OCI-LY7 (cell line): ENCODE data around the gene DEXI. TPM values are rescaled to one million over a fixed set of nuclear protein-coding genes. Genes with fewer than 3 reads are reported as not detected.

ENCODE experiments used
- BruUV-seq: library from RNA; stranded (reverse); fragments of 400-500 nt; replicated peaks from 2 replicates; lab custom pipeline; 2021; lab: Mats Ljungman, UMichigan
- CTCF ChIA-PET: fragments of 300-600 bp; sonication (Branson Sonifier 250); formaldehyde crosslinking; loops from one replicate; lab custom pipeline; 2022; ENCODE audit warnings: antibody characterized with exemption; ENCODE audit not compliant: unreplicated experiment; lab: Charles Lee
- POLR2A ChIA-PET: fragments of 300-600 bp; sonication (Branson Sonifier 250); formaldehyde crosslinking; loops from one replicate; lab custom pipeline; 2022; ENCODE audit warnings: antibody characterized with exemption; lab: Charles Lee
- DNase-seq: peaks from one replicate; pipeline ENCODE4 v3.0.0-alpha.2; 2015; ENCODE audit warnings: low spot score
- H2AFZ ChIP-seq: fragments of 200-600 bp; sonication (generic), shearing (Covaris generic); 2 replicates; pipeline ENCODE4 v1.6.1; 2014; ENCODE audit warnings: mild to moderate bottlenecking, antibody characterized with exemption, low read length, moderate library complexity
- H3K27ac ChIP-seq: fragments of 200-600 bp; sonication (generic); 2 replicates; pipeline ENCODE4 v1.5.1; 2014; ENCODE audit warnings: mixed run types, low read depth, mild to moderate bottlenecking, moderate library complexity, low read length, inconsistent platforms; ENCODE audit not compliant: poor library complexity, severe bottlenecking
- H3K36me3 ChIP-seq: fragments of 200-600 bp; sonication (generic); 2 replicates; pipeline ENCODE4 v1.6.1; 2014; ENCODE audit warnings: mild to moderate bottlenecking, antibody characterized with exemption, low read length, moderate library complexity, mixed read lengths; ENCODE audit not compliant: insufficient read depth
- H3K4me1 ChIP-seq: fragments of 200-600 bp; sonication (generic); 2 replicates; pipeline ENCODE4 v1.5.1; 2014; ENCODE audit warnings: mild to moderate bottlenecking, low read length; ENCODE audit not compliant: insufficient read depth, poor library complexity, severe bottlenecking
- H3K4me2 ChIP-seq: fragments of 200-600 bp; sonication (generic); 2 replicates; pipeline ENCODE4 v1.6.1; 2014; ENCODE audit warnings: mild to moderate bottlenecking, low read length
- H3K4me3 ChIP-seq: fragments of 200-600 bp; sonication (generic); 2 replicates; pipeline ENCODE4 v1.5.1; 2014; ENCODE audit warnings: mild to moderate bottlenecking, low read depth, low read length; ENCODE audit not compliant: poor library complexity, severe bottlenecking
- H3K79me2 ChIP-seq: fragments of 200-600 bp; sonication (generic); 2 replicates; pipeline ENCODE4 v1.6.1; 2016; ENCODE audit warnings: low read depth, mild to moderate bottlenecking, low read length, moderate library complexity, mixed read lengths; ENCODE audit not compliant: insufficient read depth
- H3K9me2 ChIP-seq: fragments of 200-600 bp; sonication (generic); 2 replicates; pipeline ENCODE4 v1.6.1; 2016; ENCODE audit warnings: mild to moderate bottlenecking, low read length, mixed read lengths; ENCODE audit not compliant: insufficient read depth
- H3K9me3 ChIP-seq: fragments of 200-600 bp; sonication (generic); 2 replicates; pipeline ENCODE4 v1.6.1; 2014; ENCODE audit warnings: mild to moderate bottlenecking, mixed run types, low read length, mixed read lengths
- H4K20me1 ChIP-seq: fragments of 200-600 bp; sonication (generic); 2 replicates; pipeline ENCODE4 v1.6.1; 2014; ENCODE audit warnings: mild to moderate bottlenecking, antibody characterized with exemption, low read length, moderate library complexity, mixed read lengths; ENCODE audit not compliant: insufficient read depth
- CTCF ChIP-seq: fragments of 200-600 bp; sonication (generic); conservative IDR thresholded peaks from 2 replicates; pipeline ENCODE4 v1.5.1; 2014; ENCODE audit warnings: mild to moderate bottlenecking, antibody characterized with exemption, low read length, moderate library complexity, mixed read lengths
- EZH2phosphoT487 ChIP-seq: fragments of 200-600 bp; sonication (generic); IDR thresholded peaks from 2 replicates; pipeline ENCODE4 v1.6.1; 2018; ENCODE audit warnings: low read depth, borderline replicate concordance, mild to moderate bottlenecking, mixed run types, antibody characterized with exemption, low read length, moderate library complexity, mixed read lengths
- intact Hi-C: fragments of 100-400 bp; cut with micrococcal nuclease; formaldehyde crosslinking; loops from one replicate; pipeline ENCODE4 v1.10.0; 2022; ENCODE audit not compliant: unreplicated experiment
- total RNA-seq, 2 experiments: library from RNA; depleted of rRNA in 1 of 2; stranded (reverse); fragments of >200 nt in 1 of 2; shearing (Covaris generic) in 1 of 2; gene quantifications; 2 replicates each; pipeline ENCODE4 v1.2.3, GENCODE V29; 2014 to 2022

Gene DEXI
- total RNA-seq, 2 experiments from 2014 or later, result 15.1 to 17.6 TPM

- ChIA-PET POLR2A (interaction anchor here (0.9 to 1.0 kb wide), 2 partner anchors 10 to 20 kb away, joined by 3 read pairs; no protein-coding TSS in a partner anchor), CTCF (no interaction called here)
- Histone ChIP-seq H3K27ac (no peak overlapping the region), H3K9me2 (no peaks in the 10 kb centered on the region), H3K4me3 (no peak overlapping the region), H4K20me1 (no peaks in the 10 kb centered on the region), H3K36me3 (peaks cover 22% of the 10 kb centered on the region; the same call in 1 of the 2 replicates), H3K4me2 (no peak overlapping the region), H3K9me3 (no peaks in the 10 kb centered on the region), H3K79me2 (no peaks in the 10 kb centered on the region), H3K4me1 (peaks cover 20% of the 10 kb centered on the region), H2AFZ (no peak overlapping the region)
- intact Hi-C loops, result loop anchor here (5.0 kb wide), 1 partner anchor 412 kb away; no protein-coding TSS in a partner anchor
- DNase-seq, result no peak
- no TSS peak for BruUV-seq
- TF ChIP-seq EZH2phosphoT487 (no peak), CTCF (no peak)
Observed at GRCh38 chr16:10934325-10935107, 7.8 kb downstream of the DEXI start.

GRCh38 chr16:10933865-10934264 is 8.4 kb downstream of the DEXI start:
- no peak overlapping the region for H2AFZ ChIP-seq
- no peaks in the 10 kb centered on the region for H4K20me1 ChIP-seq
- no peaks in the 10 kb centered on the region for H3K79me2 ChIP-seq
- POLR2A ChIA-PET, result interaction anchor here (0.9 to 1.4 kb wide), 2 partner anchors 9 to 11 kb away, joined by 3 read pairs; partner anchors contain the start of gene DEXI
- BruUV-seq, result no TSS peak
- H3K4me1 ChIP-seq, result peaks cover 15% of the 10 kb centered on the region
- no peak overlapping the region for H3K4me3 ChIP-seq
- CTCF ChIA-PET, result no interaction called here
- H3K9me2 ChIP-seq, result no peaks in the 10 kb centered on the region
- TF ChIP-seq CTCF (no peak), EZH2phosphoT487 (no peak)
- intact Hi-C loops, result no loop called here
- H3K27ac ChIP-seq, result no peak overlapping the region
- no peak for DNase-seq
- no peak overlapping the region for H3K4me2 ChIP-seq
- H3K36me3 ChIP-seq, result peaks cover 22% of the 10 kb centered on the region; the same call in 1 of the 2 replicates
- H3K9me3 ChIP-seq, result no peaks in the 10 kb centered on the region
